Measurements from ENCODE around the gene ZNF726. TPM values are rescaled to one million over a fixed set of nuclear protein-coding genes. Genes with fewer than 3 reads are reported as not detected.
"Not testable (repeated sequence)": the region's sequence is repeated elsewhere in the genome, so short reads cannot be mapped to it uniquely, and the experiment has no call there.

Gene ZNF726
- polyA plus RNA-seq (ENCODE audit: insufficient read length), result 4.2 TPM

- DNase-seq (ENCODE audit: low read depth), result peak; percentile 98
These were observed at the start of gene ZNF726 for GRCh38 chr19:23914402-23915286. ZNF726 (plus strand) TSS chr19:23914886; CDS start chr19:23914995, 109 bp downstream.

- DNase-seq (ENCODE audit: low read depth), result no peak
These were observed 46.8 kb upstream of the ZNF726 start for GRCh38 chr19:23867895-23868294.

- DNase-seq (ENCODE audit: low read depth), result no peak
These were observed 46.1 kb upstream of the ZNF726 start for GRCh38 chr19:23868630-23869029.

- DNase-seq (ENCODE audit: low read depth), result no peak
These were observed 42.3 kb upstream of the ZNF726 start for GRCh38 chr19:23872282-23872919.

GRCh38 chr19:23876261-23876660 is 38.4 kb upstream of the ZNF726 start:
- DNase-seq (ENCODE audit: low read depth), result no peak

- DNase-seq (ENCODE audit: low read depth), result not testable (repeated sequence)
These were observed 37.9 kb upstream of the ZNF726 start for GRCh38 chr19:23876756-23877155.

GRCh38 chr19:23882493-23882892 is 32.2 kb upstream of the ZNF726 start:
- DNase-seq (ENCODE audit: low read depth), result no peak

GRCh38 chr19:23884363-23884762 is 30.3 kb upstream of the ZNF726 start:
- no peak for DNase-seq (ENCODE audit: low read depth)

GRCh38 chr19:23887642-23888041 is 27.0 kb upstream of the ZNF726 start:
- no peak for DNase-seq (ENCODE audit: low read depth)

- DNase-seq (ENCODE audit: low read depth), result not testable (repeated sequence)
These were observed 18.6 kb upstream of the ZNF726 start for GRCh38 chr19:23896096-23896495.

GRCh38 chr19:23896912-23897311 is 17.8 kb upstream of the ZNF726 start:
- no peak for DNase-seq (ENCODE audit: low read depth)

GRCh38 chr19:23901360-23901759 is 13.3 kb upstream of the ZNF726 start:
- DNase-seq (ENCODE audit: low read depth), result no peak

- DNase-seq (ENCODE audit: low read depth), result no peak
These were observed 10.3 kb upstream of the ZNF726 start for GRCh38 chr19:23904406-23904805.

- no peak for DNase-seq (ENCODE audit: low read depth)
These were observed 8.9 kb upstream of the ZNF726 start for GRCh38 chr19:23905771-23906170.

- DNase-seq (ENCODE audit: low read depth), result no peak
These were observed 7.9 kb upstream of the ZNF726 start for GRCh38 chr19:23906835-23907234.

- no peak for DNase-seq (ENCODE audit: low read depth)
These were observed 6.5 kb upstream of the ZNF726 start for GRCh38 chr19:23908165-23908564.

GRCh38 chr19:23909222-23909621 is 5.5 kb upstream of the ZNF726 start:
- no peak for DNase-seq (ENCODE audit: low read depth)

- no peak for DNase-seq (ENCODE audit: low read depth)
These were observed 755 bp upstream of the ZNF726 start for GRCh38 chr19:23913931-23914330.

- no peak for DNase-seq (ENCODE audit: low read depth)
These were observed 2.3 kb downstream of the ZNF726 start for GRCh38 chr19:23916991-23917390.

GRCh38 chr19:23917856-23918255 is 3.2 kb downstream of the ZNF726 start:
- no peak for DNase-seq (ENCODE audit: low read depth)

GRCh38 chr19:23925285-23925684 is 10.6 kb downstream of the ZNF726 start:
- no peak for DNase-seq (ENCODE audit: low read depth)

GRCh38 chr19:23932878-23933277 is 18.2 kb downstream of the ZNF726 start:
- no peak for DNase-seq (ENCODE audit: low read depth)

GRCh38 chr19:23937031-23937430 is 22.3 kb downstream of the ZNF726 start:
- DNase-seq (ENCODE audit: low read depth), result not testable (repeated sequence)
